D721Med (cell line): ENCODE measurements around the gene ITPRIP.

Experiments
- DNase-seq: peaks from one replicate; pipeline ENCODE4 v3.0.0; 2011; ENCODE audit warnings: low spot score; ENCODE audit not compliant: insufficient read length
- FAIRE-seq: peaks from 2 replicates; lab custom pipeline; 2011; peaks lifted over from hg19 to GRCh38; lab: Jason Lieb, UNC
- CTCF ChIP-seq: IDR thresholded peaks from 2 replicates; pipeline ENCODE4 v1.5.1; 2012; ENCODE audit warnings: mild to moderate bottlenecking, control low read depth; ENCODE audit not compliant: insufficient read depth; ENCODE audit errors: missing control alignments

ITPRIP gene

GRCh38 chr10:104268405-104268712, 69.9 kb downstream of the ITPRIP start:
- DNase-seq (no peak), FAIRE-seq (no peak)
- TF ChIP-seq CTCF: no peak

GRCh38 chr10:104267721-104268404, 70.4 kb downstream of the ITPRIP start:
- no peak for DNase-seq
- no peak for FAIRE-seq
- no peak for TF ChIP-seq CTCF

GRCh38 chr10:104264783-104265182, 73.5 kb downstream of the ITPRIP start:
- TF ChIP-seq CTCF: no peak
- DNase-seq (no peak), FAIRE-seq (no peak)

GRCh38 chr10:104262055-104262454, 76.2 kb downstream of the ITPRIP start:
- DNase-seq: no peak
- no peak for TF ChIP-seq CTCF
- no peak for FAIRE-seq

- no peak for TF ChIP-seq CTCF
- FAIRE-seq: no peak
- DNase-seq: no peak
Observed at GRCh38 chr10:104260775-104261115, 77.5 kb downstream of the ITPRIP start.

- no peak for TF ChIP-seq CTCF
- DNase-seq (no peak), FAIRE-seq (no peak)
Observed at GRCh38 chr10:104259999-104260774, 78.1 kb downstream of the ITPRIP start.
